Measurements from ENCODE around the gene PCNP. TPM values are rescaled to one million over a fixed set of nuclear protein-coding genes. Genes with fewer than 3 reads are reported as not detected.
"Not testable (repeated sequence)": the region's sequence is repeated elsewhere in the genome, so short reads cannot be mapped to it uniquely, and the experiment has no call there.

The PCNP gene
- total RNA-seq, 1 experiment from 2014 or later = 194 TPM

GRCh38 chr3:101638261-101638745, 64.3 kb downstream of the PCNP start:
- Histone ChIP-seq H3K27ac (ENCODE audit: low read depth, low read length, poor library complexity, severe bottlenecking) (no peak overlapping the region), H3K4me1 (ENCODE audit: insufficient read depth, low read length, poor library complexity, severe bottlenecking) (peaks cover 4% of the 10 kb centered on the region), H3K36me3 (ENCODE audit: insufficient read depth, low read length, poor library complexity, severe bottlenecking) (no peaks in the 10 kb centered on the region), H3K27me3 (replicated peaks; ENCODE audit: insufficient read depth, low read depth, low read length, poor library complexity) (no peaks in the 10 kb centered on the region), H3K9me3 (ENCODE audit: low read depth, low read length, poor library complexity, severe bottlenecking) (no peaks in the 10 kb centered on the region), H3K4me3 (ENCODE audit: low read depth, low read length, poor library complexity, severe bottlenecking) (no peak overlapping the region)
- CTCF ChIA-PET = no interaction called here
- intact Hi-C loops (cut with micrococcal nuclease; ENCODE audit: unreplicated experiment) = no loop called here
- no peak for TF ChIP-seq EZH2 (IDR thresholded peaks at IDR 0.05; ENCODE audit: borderline replicate concordance, low read depth, low read length, poor library complexity, severe bottlenecking)
- TF ChIP-seq, protein P1, sequence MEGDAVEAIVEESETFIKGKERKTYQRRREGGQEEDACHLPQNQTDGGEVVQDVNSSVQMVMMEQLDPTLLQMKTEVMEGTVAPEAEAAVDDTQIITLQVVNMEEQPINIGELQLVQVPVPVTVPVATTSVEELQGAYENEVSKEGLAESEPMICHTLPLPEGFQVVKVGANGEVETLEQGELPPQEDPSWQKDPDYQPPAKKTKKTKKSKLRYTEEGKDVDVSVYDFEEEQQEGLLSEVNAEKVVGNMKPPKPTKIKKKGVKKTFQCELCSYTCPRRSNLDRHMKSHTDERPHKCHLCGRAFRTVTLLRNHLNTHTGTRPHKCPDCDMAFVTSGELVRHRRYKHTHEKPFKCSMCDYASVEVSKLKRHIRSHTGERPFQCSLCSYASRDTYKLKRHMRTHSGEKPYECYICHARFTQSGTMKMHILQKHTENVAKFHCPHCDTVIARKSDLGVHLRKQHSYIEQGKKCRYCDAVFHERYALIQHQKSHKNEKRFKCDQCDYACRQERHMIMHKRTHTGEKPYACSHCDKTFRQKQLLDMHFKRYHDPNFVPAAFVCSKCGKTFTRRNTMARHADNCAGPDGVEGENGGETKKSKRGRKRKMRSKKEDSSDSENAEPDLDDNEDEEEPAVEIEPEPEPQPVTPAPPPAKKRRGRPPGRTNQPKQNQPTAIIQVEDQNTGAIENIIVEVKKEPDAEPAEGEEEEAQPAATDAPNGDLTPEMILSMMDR (conservative IDR thresholded peaks at IDR 0.05; ENCODE audit: low read depth, low read length) = no peak
- POLR2A ChIA-PET (ENCODE audit: low non-redundant PET) = no interaction called here
- DNase-seq (ENCODE audit: low spot score) = no peak
- BruUV-seq (replicated peaks) = no TSS peak

DNA sequence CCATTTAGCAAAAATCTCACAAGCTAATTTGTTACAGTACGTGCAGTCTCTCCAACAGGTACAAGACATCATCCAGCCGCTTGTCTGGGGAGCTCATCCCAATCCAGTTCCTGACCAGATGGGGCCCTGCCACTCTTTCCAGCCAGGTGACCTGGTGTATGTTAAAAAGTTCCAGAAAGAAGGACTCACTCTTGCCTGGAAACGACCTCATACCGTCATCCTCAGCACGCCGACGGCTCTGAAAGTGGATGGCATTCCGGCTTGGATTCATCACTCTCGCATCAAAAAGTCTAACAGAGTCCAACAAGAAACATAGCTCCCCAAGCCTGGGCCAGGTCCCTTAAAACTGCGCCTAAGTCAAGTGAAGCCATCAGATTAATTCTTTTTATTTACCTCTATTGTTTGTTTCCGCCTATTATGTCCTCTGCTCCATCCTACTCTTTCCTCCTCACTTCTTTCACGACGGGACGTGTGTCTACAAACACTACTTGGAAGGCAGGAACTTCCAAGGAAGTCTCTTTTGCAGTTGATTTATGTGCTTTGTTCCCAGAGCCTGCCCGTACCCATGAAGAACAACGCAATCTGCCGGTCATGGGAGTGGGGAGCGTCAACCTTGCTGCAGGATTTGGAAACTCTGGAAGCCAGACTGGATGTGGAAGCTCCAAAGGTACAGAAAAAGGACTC, 65.4 kb downstream of the PCNP start:
- Histone ChIP-seq H3K4me1 (ENCODE audit: insufficient read depth, low read length, poor library complexity, severe bottlenecking) (peaks cover 11% of the 10 kb centered on the region), H3K9me3 (ENCODE audit: low read depth, low read length, poor library complexity, severe bottlenecking) (no peaks in the 10 kb centered on the region), H3K27me3 (replicated peaks; ENCODE audit: insufficient read depth, low read depth, low read length, poor library complexity) (no peaks in the 10 kb centered on the region), H3K27ac (ENCODE audit: low read depth, low read length, poor library complexity, severe bottlenecking) (no peak overlapping the region), H3K36me3 (ENCODE audit: insufficient read depth, low read length, poor library complexity, severe bottlenecking) (no peaks in the 10 kb centered on the region), H3K4me3 (ENCODE audit: low read depth, low read length, poor library complexity, severe bottlenecking) (no peak overlapping the region)
- ChIA-PET POLR2A (ENCODE audit: low non-redundant PET) (no interaction called here), CTCF (no interaction called here)
- DNase-seq (ENCODE audit: low spot score) = no peak
- no peak for TF ChIP-seq EZH2 (IDR thresholded peaks at IDR 0.05; ENCODE audit: borderline replicate concordance, low read depth, low read length, poor library complexity, severe bottlenecking)
- TF ChIP-seq, protein P1 (conservative IDR thresholded peaks at IDR 0.05; ENCODE audit: low read depth, low read length) = no peak
- no TSS peak for BruUV-seq (replicated peaks)
- intact Hi-C loops (cut with micrococcal nuclease; ENCODE audit: unreplicated experiment) = no loop called here

DNA sequence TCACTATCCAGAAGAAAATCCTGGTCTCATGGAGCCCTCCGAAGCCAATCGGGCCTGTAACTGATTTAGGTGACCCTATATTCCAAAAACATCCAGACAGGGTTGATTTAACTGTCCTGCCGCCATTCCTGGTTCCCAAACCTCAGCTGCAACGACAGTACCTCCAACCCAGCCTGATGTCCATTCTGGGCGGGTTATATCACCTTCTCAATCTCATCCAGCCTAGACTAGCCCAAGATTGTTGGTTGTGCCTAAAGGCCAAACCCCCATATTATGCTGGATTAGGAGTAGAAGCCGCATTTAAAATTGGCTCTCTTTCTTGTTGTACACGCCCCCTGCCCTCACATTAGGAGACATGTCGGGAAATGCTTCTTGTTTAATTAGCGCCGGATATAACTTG, 66.3 kb downstream of the PCNP start:
- no peaks in the 10 kb centered on the region for H3K36me3 ChIP-seq (ENCODE audit: insufficient read depth, low read length, poor library complexity, severe bottlenecking)
- POLR2A ChIA-PET (ENCODE audit: low non-redundant PET) = no interaction called here
- no peak for DNase-seq (ENCODE audit: low spot score)
- intact Hi-C loops (cut with micrococcal nuclease; ENCODE audit: unreplicated experiment) = no loop called here
- H3K9me3 ChIP-seq (ENCODE audit: low read depth, low read length, poor library complexity, severe bottlenecking) = no peaks in the 10 kb centered on the region
- H3K4me3 ChIP-seq (ENCODE audit: low read depth, low read length, poor library complexity, severe bottlenecking) = no peak overlapping the region
- no peaks in the 10 kb centered on the region for H3K27me3 ChIP-seq (replicated peaks; ENCODE audit: insufficient read depth, low read depth, low read length, poor library complexity)
- no TSS peak for BruUV-seq (replicated peaks)
- peaks cover 14% of the 10 kb centered on the region for H3K4me1 ChIP-seq (ENCODE audit: insufficient read depth, low read length, poor library complexity, severe bottlenecking)
- CTCF ChIA-PET = no interaction called here
- no peak overlapping the region for H3K27ac ChIP-seq (ENCODE audit: low read depth, low read length, poor library complexity, severe bottlenecking)
- TF ChIP-seq, protein P1 (conservative IDR thresholded peaks at IDR 0.05; ENCODE audit: low read depth, low read length) = no peak
- no peak for TF ChIP-seq EZH2 (IDR thresholded peaks at IDR 0.05; ENCODE audit: borderline replicate concordance, low read depth, low read length, poor library complexity, severe bottlenecking)

GRCh38 chr3:101641397-101642115, 67.6 kb downstream of the PCNP start:
- H3K9me3 ChIP-seq (ENCODE audit: low read depth, low read length, poor library complexity, severe bottlenecking); H3K4me3 ChIP-seq (ENCODE audit: low read depth, low read length, poor library complexity, severe bottlenecking); H3K27me3 ChIP-seq (replicated peaks; ENCODE audit: insufficient read depth, low read depth, low read length, poor library complexity); POLR2A ChIA-PET (ENCODE audit: low non-redundant PET); CTCF ChIA-PET; intact Hi-C loops (cut with micrococcal nuclease; ENCODE audit: unreplicated experiment); H3K27ac ChIP-seq (ENCODE audit: low read depth, low read length, poor library complexity, severe bottlenecking); H3K36me3 ChIP-seq (ENCODE audit: insufficient read depth, low read length, poor library complexity, severe bottlenecking); DNase-seq (ENCODE audit: low spot score); BruUV-seq (replicated peaks): not testable (repeated sequence)
- H3K4me1 ChIP-seq (ENCODE audit: insufficient read depth, low read length, poor library complexity, severe bottlenecking) = peaks cover 14% of the 10 kb centered on the region
